ENCODE measurements around the gene WDR53. TPM values are rescaled to one million over a fixed set of nuclear protein-coding genes. Genes with fewer than 3 reads are reported as not detected.
"Not testable (repeated sequence)": the region's sequence is repeated elsewhere in the genome, so short reads cannot be mapped to it uniquely, and the experiment has no call there.

The WDR53 gene
- polyA plus RNA-seq (ENCODE audit: insufficient read length), result 18.5 TPM
- long read RNA-seq, donor 1, partial matches to known transcripts, result 20 of 34 reads
- long read RNA-seq, donor 1, other reads (novel, unspliced or antisense), result 12 of 34 reads
- long read RNA-seq, donor 2, partial matches to known transcripts, result 22 of 22 reads
- long read RNA-seq, donor 2, other reads (novel, unspliced or antisense), result 0 of 22 reads
- long read RNA-seq, donor 3, partial matches to known transcripts, result 8 of 8 reads
- long read RNA-seq, donor 3, other reads (novel, unspliced or antisense), result 0 of 8 reads
- long read RNA-seq, donor 4, result 0 reads
- long read RNA-seq, donor 5, partial matches to known transcripts, result 28 of 29 reads
- long read RNA-seq, donor 5, other reads (novel, unspliced or antisense), result 0 of 29 reads
- long read RNA-seq, donor 6, result 0 reads
- long read RNA-seq, donor 7, partial matches to known transcripts, result 27 of 28 reads
- long read RNA-seq, donor 7, other reads (novel, unspliced or antisense), result 0 of 28 reads
- long read RNA-seq, donor 8, partial matches to known transcripts, result 12 of 12 reads
- long read RNA-seq, donor 8, other reads (novel, unspliced or antisense), result 0 of 12 reads

- peak; percentile 94 for DNase-seq
Measured at GRCh38 chr3:196568246-196569002, at the start of gene WDR53, which contains the start of gene FBXO45. Gene WDR53 (minus strand): TSS chr3:196568554. CDS start chr3:196561475, 7,079 bp downstream. Gene FBXO45 (plus strand): TSS chr3:196568660. CDS start chr3:196568985, 325 bp downstream.

DNA sequence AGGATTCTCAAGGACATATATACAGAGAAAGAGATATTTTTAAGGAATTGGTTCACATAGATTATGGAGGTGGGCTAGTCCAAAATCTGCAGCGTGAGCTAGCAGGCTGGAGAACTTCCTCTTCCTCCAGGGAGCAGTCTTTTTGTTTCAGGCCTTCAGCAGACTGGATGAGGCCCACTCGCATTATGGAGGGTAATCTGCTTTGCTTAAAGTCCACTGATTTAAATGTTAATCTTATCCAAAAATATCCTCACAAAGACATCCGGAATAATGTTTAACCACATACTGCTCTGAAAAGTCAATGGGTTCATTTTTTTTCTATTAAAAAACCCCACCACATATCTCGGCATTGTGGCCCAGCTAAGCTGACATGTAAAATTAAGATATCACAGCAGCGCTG is 48.9 kb upstream of the WDR53 start:
- no peak for DNase-seq

GRCh38 chr3:196615234-196615633 is 46.9 kb upstream of the WDR53 start:
- DNase-seq, result not testable (repeated sequence)

DNA sequence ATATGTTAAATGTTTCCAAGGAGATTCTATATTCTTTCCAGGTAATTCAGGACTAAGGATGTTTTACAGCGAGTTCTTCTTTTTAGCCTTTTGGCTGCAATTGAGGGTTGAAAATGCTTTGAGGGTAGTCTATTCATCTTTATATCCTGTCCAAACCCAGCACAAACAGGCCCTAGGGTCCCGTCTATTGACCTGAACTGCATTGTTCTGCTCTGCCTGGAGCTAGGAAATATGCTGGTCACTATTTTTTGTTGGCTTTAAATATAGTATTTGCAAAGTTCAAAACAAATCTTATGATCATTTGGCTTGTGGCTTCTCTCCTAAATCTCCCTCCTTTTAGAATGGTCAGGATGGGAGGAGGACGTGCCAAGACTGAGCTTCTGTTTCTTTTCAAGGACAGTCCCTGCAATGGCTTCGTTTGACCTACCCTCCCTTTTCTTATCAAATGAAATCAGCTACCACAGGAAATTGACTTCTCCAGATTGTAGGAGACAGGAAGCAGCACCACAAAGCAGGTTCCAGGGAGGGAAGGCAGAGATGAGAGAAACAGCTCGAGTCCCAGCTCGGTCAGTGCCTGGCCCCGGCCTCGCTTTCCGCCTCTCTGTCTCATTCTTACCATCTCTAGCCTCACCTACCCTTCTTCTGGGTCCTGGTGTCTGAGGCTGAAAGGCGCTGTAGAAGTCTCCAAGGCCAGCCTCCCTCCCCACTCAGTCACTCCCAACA is 43.6 kb upstream of the WDR53 start:
- no peak for DNase-seq

- no peak for DNase-seq
Measured at GRCh38 chr3:196609805-196610515, 41.6 kb upstream of the WDR53 start.

- DNase-seq, result peak; percentile 73
Measured at GRCh38 chr3:196609343-196609775, 41.0 kb upstream of the WDR53 start.

DNA sequence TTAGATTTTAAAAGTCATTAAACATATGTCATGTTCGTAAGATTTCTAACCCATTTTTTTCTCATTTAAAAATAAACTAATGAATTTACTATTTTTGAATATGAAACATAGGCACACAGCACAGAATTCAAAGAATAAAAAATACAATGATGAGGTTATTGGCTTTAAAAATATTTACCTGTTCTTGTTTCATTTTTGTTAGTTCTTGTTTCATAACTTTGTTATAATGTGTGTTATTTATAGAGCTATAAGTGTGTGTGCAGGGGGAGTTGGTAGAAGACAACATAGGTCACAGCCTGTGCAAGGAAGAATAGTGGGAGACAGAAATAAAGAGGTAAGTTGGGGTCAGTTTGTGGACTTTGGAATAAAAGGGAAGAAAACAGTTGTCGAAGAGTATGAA is 40.3 kb upstream of the WDR53 start:
- DNase-seq, result no peak

DNA sequence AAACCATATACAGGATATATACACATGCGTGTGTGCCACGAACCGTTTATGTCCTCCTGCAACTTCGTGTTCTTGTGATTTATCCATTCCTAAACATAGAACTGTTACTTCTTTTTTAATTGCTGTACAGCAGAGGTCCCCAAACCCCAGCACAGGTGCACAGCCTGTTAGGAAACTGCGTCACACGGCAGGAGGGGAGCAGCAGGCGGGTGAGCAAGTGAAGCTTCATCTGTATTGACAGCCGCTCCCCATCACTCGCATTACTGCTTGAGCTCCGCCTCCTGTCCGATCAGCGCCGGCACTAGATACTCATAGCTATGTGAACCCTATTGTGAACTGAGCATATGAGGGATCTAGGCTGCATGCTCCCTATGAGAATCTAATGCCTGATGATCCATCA is 36.2 kb upstream of the WDR53 start:
- DNase-seq, result no peak

GRCh38 chr3:196603683-196604082 is 35.3 kb upstream of the WDR53 start:
- DNase-seq, result no peak

GRCh38 chr3:196602673-196603072 is 34.3 kb upstream of the WDR53 start:
- DNase-seq, result no peak

DNA sequence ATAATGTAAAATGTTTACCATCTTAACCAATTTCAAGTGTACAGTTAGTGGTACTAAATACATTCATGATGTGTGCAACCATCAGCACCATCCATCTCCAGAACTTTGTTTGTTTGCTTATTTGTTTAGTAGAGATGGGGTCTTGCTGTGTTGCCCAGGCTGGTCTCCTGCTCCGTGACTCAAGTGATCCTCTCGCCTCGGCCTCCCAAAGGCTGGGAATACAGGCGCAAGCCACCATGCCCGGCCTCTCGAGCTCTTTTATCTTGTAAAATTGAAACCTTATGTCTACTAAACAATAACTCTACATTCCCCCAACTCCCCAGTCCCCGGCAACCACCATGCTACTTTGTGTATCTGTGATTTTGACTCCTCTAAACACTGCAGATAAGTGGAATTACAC is 32.0 kb upstream of the WDR53 start:
- DNase-seq, result no peak

DNA sequence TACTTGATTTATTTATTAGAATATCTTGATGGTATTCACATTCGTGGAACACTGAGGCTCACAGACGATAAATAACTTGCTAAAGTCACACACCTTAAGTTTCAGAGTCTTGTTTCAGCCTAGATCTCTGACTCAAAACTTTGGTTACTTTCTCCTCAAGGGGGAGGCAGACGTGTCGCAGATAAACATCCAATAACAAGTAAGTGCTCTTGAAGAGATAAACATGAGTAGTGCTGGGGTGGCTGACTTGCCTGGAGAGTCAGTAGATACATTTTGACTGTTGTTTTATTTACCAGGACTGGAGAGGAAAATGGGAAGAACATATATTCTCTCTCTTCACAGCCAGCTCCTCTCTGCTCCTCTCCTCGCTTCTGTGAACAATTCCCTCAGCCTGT is 31.4 kb upstream of the WDR53 start:
- DNase-seq, result no peak

GRCh38 chr3:196597971-196598733 is 29.8 kb upstream of the WDR53 start:
- not testable (repeated sequence) for DNase-seq

- no peak for DNase-seq
Measured at GRCh38 chr3:196596355-196596754, 28.0 kb upstream of the WDR53 start.

- DNase-seq, result no peak
Measured at GRCh38 chr3:196590279-196590678, 21.9 kb upstream of the WDR53 start.

- DNase-seq, result no peak
Measured at GRCh38 chr3:196585044-196585757, 16.8 kb upstream of the WDR53 start.

- no peak for DNase-seq
Measured at GRCh38 chr3:196572389-196572788, 4.0 kb upstream of the WDR53 start.

DNA sequence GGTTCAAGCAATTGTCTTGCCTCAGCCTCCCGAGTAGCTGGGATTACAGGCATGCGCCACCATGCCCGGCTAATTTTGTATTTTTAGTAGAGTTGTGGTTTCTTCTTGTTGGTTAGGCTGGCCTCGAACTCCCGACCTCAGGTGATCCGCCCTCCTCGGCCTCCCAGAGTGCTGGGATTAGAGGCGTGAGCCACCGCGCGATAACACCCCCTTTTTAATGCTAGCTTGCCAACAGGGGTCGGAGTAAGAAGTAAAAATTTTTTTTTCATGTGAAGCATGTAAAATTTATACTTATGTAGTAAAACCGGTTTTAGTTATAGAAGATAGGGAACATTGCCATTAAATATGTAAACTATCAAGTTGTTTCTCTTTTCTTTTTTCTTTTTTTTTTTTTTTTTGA is 2.0 kb upstream of the WDR53 start:
- not testable (repeated sequence) for DNase-seq

- DNase-seq, result peak; percentile 10
Measured at GRCh38 chr3:196569003-196569516, 706 bp upstream of the WDR53 start.
